Measurements from ENCODE around the gene RALGAPA2.

GRCh38 chr20:20638878-20639277 lies 73.6 kb downstream of the RALGAPA2 start:
- TF ChIP-seq CTCF (CRISPR knock-in tag; IDR thresholded peaks at IDR 0.05) (no peak), MNT (IDR thresholded peaks at IDR 0.05) (no peak)

Data from HepG2 (cell line).